DOHH2 (cell line): ENCODE results near the gene PTPRK.

Source experiments
- CTCF ChIP-seq: fragments of 200-600 bp; sonication (generic); IDR thresholded peaks from one replicate; pipeline ENCODE4 v1.5.1; 2014; ENCODE audit warnings: antibody characterized with exemption, mild to moderate bottlenecking, low read depth, low read length; ENCODE audit not compliant: poor library complexity, severe bottlenecking
- EZH2phosphoT487 ChIP-seq: fragments of 200-600 bp; sonication (generic); IDR thresholded peaks from 2 replicates; pipeline ENCODE4 v1.6.1; 2017; ENCODE audit warnings: borderline replicate concordance, mild to moderate bottlenecking, antibody characterized with exemption, low read length, moderate library complexity, mixed read lengths

GRCh38 chr6:128532827-128533226, 12.4 kb upstream of the PTPRK start:
- no peak for TF ChIP-seq CTCF
- TF ChIP-seq EZH2phosphoT487 = no peak
